Medulla oblongata (tissue), 1 donor: ENCODE results near the gene MRPS24.
"Not testable (repeated sequence)": the region's sequence is repeated elsewhere in the genome, so short reads cannot be mapped to it uniquely, and the experiment has no call there.

Experiments used
- DNase-seq: peaks from one replicate; pipeline ENCODE4 v3.0.0-alpha.2; 2015; ENCODE audit errors: extremely low spot score

Gene MRPS24

DNA sequence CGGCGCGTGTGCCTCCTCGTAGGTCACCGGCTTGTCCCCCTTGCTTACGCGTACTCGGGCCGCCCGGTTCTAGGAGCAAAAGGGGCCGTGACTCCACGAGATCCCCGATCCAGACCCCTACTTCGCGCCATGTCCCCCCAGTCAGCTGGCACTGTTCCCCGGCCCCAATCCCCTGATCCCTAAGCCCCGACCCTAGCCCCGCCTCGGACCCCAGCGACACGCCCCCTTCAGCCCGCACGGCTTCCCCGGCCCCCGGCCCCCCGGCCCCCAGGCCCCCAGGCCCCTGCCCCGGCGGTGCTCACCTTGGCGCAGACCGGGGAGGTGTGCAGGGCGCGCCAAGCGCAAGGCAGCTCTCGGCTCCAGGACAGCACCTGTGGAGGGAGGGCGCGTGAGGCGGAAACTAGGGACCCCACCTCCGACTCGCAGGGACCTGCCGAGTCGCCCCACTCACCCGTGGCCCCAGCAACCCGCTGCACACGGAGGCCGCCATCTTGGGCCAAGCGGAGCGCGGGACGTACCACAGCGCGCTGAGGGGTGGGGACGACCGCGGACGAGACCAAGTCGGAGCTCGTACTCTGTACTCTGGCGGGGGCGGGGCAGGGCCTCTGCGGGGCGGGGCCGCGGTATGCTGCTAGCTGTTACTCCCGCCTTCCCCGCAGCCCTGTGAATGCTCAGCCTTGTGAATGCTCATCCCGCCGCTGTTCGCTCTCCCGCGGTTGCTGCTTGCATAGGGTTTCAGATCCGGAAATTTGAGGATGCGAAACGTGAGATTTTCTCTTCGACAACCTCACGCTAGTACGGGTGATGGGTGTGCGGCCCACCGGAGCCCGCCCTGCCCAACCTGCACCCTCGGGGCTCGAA is at the start of gene MRPS24:
TSS of gene MRPS24 (minus strand) at position 512 of the 861 bp plus-strand sequence. CDS start at position 490, 22 bp downstream.
- DNase-seq: peak; percentile 95

DNA sequence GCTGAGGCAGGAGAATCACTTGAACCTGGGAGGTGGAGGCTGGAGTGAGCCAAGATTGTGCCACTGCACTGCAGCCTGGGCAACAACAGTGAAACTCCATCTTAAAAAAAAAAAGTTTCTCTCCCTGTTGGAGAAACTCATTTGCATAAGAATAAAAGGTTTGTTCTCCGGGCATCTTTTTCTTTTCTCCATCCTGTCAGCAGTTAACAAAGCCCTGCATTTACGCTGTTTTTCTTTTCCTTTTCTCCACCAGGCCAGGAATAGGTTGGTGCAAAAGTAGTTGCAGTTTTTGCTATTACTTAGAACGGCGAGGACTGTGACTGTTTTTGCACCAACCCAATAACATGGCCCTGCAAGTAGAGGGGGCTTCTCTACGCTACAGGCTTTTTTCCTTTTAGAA is 46.6 kb upstream of the MRPS24 start:
- DNase-seq: no peak

GRCh38 chr7:43914795-43915194 is 45.5 kb upstream of the MRPS24 start:
- DNase-seq: no peak

- DNase-seq: no peak
Observed at GRCh38 chr7:43906331-43907010, 37.2 kb upstream of the MRPS24 start, which contains the start of gene URGCP. TSS of gene URGCP (minus strand) at chr7:43906596. CDS start at chr7:43906575, 21 bp downstream.

DNA sequence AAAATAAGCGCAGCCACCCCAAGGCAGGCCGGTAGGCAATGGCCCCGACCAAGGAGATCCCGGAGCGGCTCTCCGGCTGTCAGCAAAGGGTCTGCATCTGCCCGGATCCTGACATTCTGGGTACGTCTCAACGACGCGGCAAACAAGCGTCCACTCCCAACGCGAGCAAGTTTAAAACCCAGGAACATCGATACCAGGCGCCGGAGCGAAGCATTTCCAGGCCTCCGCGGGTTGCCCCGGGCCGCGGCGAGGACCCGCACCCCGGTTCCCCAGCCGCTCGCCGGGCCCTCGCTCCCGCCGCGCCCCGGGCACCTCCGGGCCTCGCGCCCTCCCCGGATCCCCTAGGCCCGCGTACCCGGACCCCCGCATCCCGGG is 36.6 kb upstream of the MRPS24 start:
- DNase-seq: peak; percentile 29

GRCh38 chr7:43905209-43905946 is 36.1 kb upstream of the MRPS24 start:
- DNase-seq: no peak

GRCh38 chr7:43904533-43905208 is 35.4 kb upstream of the MRPS24 start:
- no peak for DNase-seq

DNA sequence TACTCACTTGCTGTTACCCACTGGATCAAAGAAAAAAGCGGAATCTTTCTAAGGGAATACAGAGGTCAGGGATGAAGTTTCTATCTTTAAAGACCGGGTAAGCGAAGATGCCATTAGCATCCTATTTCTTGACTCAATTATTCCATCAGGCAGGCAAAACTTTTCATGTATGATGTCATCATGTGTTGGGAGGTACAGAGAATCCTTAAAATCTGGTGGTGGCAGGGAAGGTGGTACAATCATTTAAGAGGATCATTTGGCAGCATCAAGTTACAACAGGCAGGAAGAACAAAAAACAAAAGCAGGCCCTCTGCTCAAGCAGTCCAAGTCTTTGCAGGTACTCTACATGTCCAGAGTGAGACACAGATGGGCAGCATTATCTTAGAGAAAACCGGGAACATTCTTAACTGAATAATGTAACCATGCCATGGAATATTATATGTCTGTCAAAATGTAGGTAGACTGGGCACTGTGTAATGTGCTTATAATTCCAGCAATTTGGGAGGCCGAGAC is 33.3 kb upstream of the MRPS24 start:
- DNase-seq: no peak

- DNase-seq: not testable (repeated sequence)
Observed at GRCh38 chr7:43898571-43898970, 29.3 kb upstream of the MRPS24 start.

GRCh38 chr7:43895847-43896415 is 26.6 kb upstream of the MRPS24 start:
- no peak for DNase-seq

- no peak for DNase-seq
Observed at GRCh38 chr7:43891069-43891955, 22.0 kb upstream of the MRPS24 start.

DNA sequence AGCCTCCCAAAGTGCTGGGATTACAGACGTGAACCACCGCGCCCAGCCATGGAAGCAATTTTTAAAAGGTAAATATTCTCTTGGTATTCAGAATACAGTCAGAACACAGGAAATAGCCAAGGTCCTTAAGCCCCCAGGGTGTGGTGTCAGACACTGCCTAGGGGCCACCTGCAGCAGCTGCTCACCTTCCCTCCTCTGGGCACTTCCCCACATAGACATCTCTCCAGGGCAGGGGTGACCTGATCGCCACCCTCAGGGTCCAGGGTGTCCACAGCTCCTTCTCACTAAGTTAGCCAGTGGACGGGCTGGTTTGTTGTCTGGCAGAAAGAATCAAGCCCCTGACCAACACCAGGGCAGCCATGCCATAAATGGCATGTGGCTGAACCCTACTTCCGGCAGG is 21.2 kb upstream of the MRPS24 start:
- DNase-seq: no peak

GRCh38 chr7:43888993-43889945 is 20.0 kb upstream of the MRPS24 start:
- DNase-seq: no peak

GRCh38 chr7:43884617-43885016 is 15.3 kb upstream of the MRPS24 start:
- no peak for DNase-seq

DNA sequence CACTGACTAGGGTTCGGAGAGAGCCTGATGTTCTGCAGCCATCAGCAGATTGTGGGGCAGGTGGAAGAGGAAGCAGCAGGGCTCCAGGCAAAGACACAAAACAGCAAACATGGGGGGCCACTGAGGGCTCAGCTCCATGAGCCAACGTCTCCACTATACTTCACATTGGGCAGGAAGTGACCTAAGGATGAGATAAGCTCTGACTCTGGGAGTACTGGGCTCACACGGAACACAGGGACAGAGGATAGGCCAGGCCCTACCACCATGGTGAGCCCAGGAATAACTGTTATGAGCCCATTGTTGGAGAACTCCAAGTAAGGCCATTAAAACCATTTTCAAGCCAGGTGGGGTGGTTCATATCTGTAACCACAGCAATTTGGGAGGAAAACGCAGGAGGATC is 14.9 kb upstream of the MRPS24 start:
- no peak for DNase-seq

DNA sequence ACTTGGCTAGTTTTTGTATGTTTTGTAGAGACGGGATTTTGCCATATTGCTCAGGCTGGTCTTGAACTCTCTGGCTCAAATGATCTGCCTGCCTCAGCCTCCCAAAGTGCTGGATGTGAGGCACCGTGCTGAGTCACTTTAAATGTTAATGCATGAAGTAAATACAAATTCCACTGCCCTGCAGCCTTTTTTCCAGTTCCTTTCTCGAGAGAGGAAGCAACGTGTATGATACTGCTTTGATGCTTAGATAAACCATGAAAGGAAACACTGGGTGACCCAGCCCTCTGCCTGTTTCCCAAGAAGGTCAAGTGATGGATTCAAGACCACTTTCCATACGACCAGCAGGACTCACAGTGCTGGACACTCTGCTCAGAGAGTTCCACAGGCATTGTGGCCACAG is 11.3 kb upstream of the MRPS24 start:
- no peak for DNase-seq

GRCh38 chr7:43879477-43879876 is 10.2 kb upstream of the MRPS24 start:
- no peak for DNase-seq

DNA sequence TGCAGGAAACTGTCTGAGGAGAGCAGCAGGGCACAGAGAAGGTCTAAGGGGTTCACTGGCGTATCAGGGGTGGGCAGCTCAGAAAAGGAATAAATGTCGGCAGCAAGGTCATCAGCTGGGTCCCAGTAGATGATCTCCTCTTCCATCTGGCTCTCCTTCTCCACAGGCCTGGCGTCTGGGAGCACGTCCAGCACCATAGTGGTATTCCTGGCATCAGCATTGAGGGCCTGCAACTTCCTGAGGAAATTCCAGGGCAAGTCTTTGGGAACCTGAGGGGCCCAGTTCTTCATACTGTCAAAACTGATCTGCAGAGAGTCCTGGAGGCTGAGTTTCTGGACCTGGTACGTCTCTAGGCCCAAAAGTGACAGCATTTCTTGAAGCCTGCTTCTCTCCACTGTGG is 9.6 kb upstream of the MRPS24 start:
- DNase-seq: no peak
